ENCODE measurements around the gene MEPCE. TPM values are rescaled to one million over a fixed set of nuclear protein-coding genes. Genes with fewer than 3 reads are reported as not detected.

MEPCE gene
- total and polyA plus RNA-seq, 2 of the 8 experiments (the other 6 are each of a cell fraction or from before 2014, with no cell fraction given), result 22.8 to 48.8 TPM

GRCh38 chr7:100400656-100401055 is 29.0 kb upstream of the MEPCE start:
- Histone ChIP-seq H2BK12ac (ENCODE audit: low read depth, low read length) (no peak overlapping the region), H3K4me1 (replicated peaks in 1 of 4; ENCODE audit: control insufficient read depth in 3 of 4, insufficient read depth in 4 of 4, low read length in 3 of 4) (peaks cover 0 to 10% (median 5%) of the 10 kb centered on the region in 4 experiments; a peak in 6 of 7 replicates), H3K4me3 (ENCODE audit: extremely low read depth in 1 of 4, insufficient read depth in 2 of 4, low read depth in 3 of 4, low read length in 4 of 4) (no peak overlapping the region), H3K23ac (ENCODE audit: insufficient read length) (no peak overlapping the region), H4K5ac (ENCODE audit: insufficient read length, low read depth, low read length) (no peak overlapping the region), H4K91ac (replicated peaks; ENCODE audit: insufficient read length, low read length) (no peak overlapping the region), H3K18ac (ENCODE audit: extremely low read depth, low read length) (no peak overlapping the region), H3K27ac (ENCODE audit: low read depth, low read length) (no peak overlapping the region), H3K14ac (ENCODE audit: insufficient read length) (no peak overlapping the region), H3K56ac (replicated peaks; ENCODE audit: insufficient read length, low read depth, low read length) (no peak overlapping the region), H3K36me3 (ENCODE audit: control insufficient read depth in 2 of 4, insufficient read depth in 4 of 4, low read length in 3 of 4) (no peaks in the 10 kb centered on the region), H3K79me1 (ENCODE audit: low read depth, low read length) (no peaks in the 10 kb centered on the region), H3K23me2 (ENCODE audit: low read depth, low read length) (no peaks in the 10 kb centered on the region), H3K27me3 (replicated peaks in 1 of 4; ENCODE audit: control insufficient read depth in 3 of 4, extremely low read depth in 1 of 4, insufficient read depth in 3 of 4, low read length in 3 of 4) (peaks cover 0 to 2% (median 0%) of the 10 kb centered on the region in 4 experiments; a peak in 1 of 7 replicates), H3K9ac (replicated peaks in 1 of 4; ENCODE audit: extremely low read depth in 1 of 4, low read depth in 3 of 4, low read length in 3 of 4) (no peak overlapping the region; a peak in 1 of 7 replicates), H2BK120ac (replicated peaks; ENCODE audit: low read depth, low read length) (no peak overlapping the region), H2AK5ac (ENCODE audit: low read depth, low read length) (no peak overlapping the region), H4K20me1 (replicated peaks in 1 of 2; ENCODE audit: control insufficient read depth in 1 of 2, insufficient read depth in 2 of 2, low read length in 2 of 2) (no peaks in the 10 kb centered on the region), H3K4ac (replicated peaks; ENCODE audit: insufficient read length, low read depth, low read length) (no peak overlapping the region), H4K8ac (ENCODE audit: extremely low read depth, insufficient read depth, low read length) (no peak overlapping the region), H2BK20ac (ENCODE audit: low read length) (no peak overlapping the region), H2AFZ (ENCODE audit: low read length) (0 out of 2 replicates have a peak overlapping the region, but pooled peaks have one; percentile 51), H2BK15ac (ENCODE audit: low read length) (no peak overlapping the region), H3K9me3 (ENCODE audit: insufficient read depth in 2 of 2, low read depth in 1 of 2, low read length in 1 of 2) (no peaks in the 10 kb centered on the region), H3K79me2 (ENCODE audit: control insufficient read depth in 1 of 2, insufficient read depth in 2 of 2, low read length in 2 of 2) (no peaks in the 10 kb centered on the region), H3K4me2 (ENCODE audit: insufficient read depth in 1 of 2, low read depth in 2 of 2, low read length in 2 of 2) (no peak overlapping the region), H2BK5ac (ENCODE audit: low read depth, low read length) (no peak overlapping the region)
- TF ChIP-seq POLR2AphosphoS5 (IDR thresholded peaks at IDR 0.05; ENCODE audit: low read depth, low read length) (0 out of 2 replicates have a peak, but pooled peaks have one; percentile 18), CTCF (IDR thresholded peaks at IDR 0.05; ENCODE audit: control extremely low read depth in 1 of 3, insufficient read depth in 1 of 3, low read depth in 1 of 3, low read length in 3 of 3) (peak; percentile 56 to 67 (median 63)), CREB1 (IDR thresholded peaks at IDR 0.05) (peak; percentile 80), RXRA (IDR thresholded peaks at IDR 0.05; ENCODE audit: insufficient read depth, low read depth, low read length) (no peak), RAD21 (IDR thresholded peaks at IDR 0.05 in 1 of 2, conservative IDR thresholded peaks at IDR 0.05 in 1 of 2; ENCODE audit: low read depth in 2 of 2, low read length in 2 of 2) (peak; percentile 57 to 71)
- ChIA-PET POLR2A (ENCODE audit: partially characterized antibody) (interaction anchor here (1.1 to 3.5 kb wide), 3 partner anchors 28 to 915 kb away, joined by 3 to 17 read pairs (median 4); partner anchors contain the start of genes PILRA and ZCWPW1), CTCF (ENCODE audit: partially characterized antibody) (interaction anchor here (0.7 to 2.8 kb wide), 19 partner anchors 9 to 165 kb away, joined by 3 to 17 read pairs (median 3); partner anchors contain the start of genes MEPCE and ZCWPW1)
- 48% methylated on average over 9 of the region's 11 CpGs; no CpG with 5 or more reads in 1 of the 2 experiments for WGBS, 2 experiments (ENCODE audit: extremely low coverage in 1 of 2, insufficient coverage in 1 of 2, insufficient read length in 1 of 2, insufficient replicate concordance in 2 of 2, low coverage in 1 of 2, low lambda C conversion rate in 2 of 2, missing lambda C conversion rate in 1 of 2)
- DNase-seq (ENCODE audit: low read depth in 1 of 2, low spot score in 2 of 2), result peak in 1 of 2 experiments; percentile 63
- no peak for FAIRE-seq

Measured in H1 (cell line).